Ishikawa (cell line): ENCODE results near the gene ELL2.
A peak's percentile ranks its signal among the peaks of the same experiment; 100 is the strongest.

ENCODE experiments used
- CEBPB ChIP-seq: IDR thresholded peaks from 2 replicates; pipeline ENCODE4 v1.6.1; 2012
- CREB1 ChIP-seq: IDR thresholded peaks from 2 replicates; pipeline ENCODE4 v1.6.1; 2012; ENCODE audit warnings: low read depth
- EGR1 ChIP-seq: IDR thresholded peaks from 2 replicates; pipeline ENCODE4 v1.6.1; 2012
- EP300 ChIP-seq: IDR thresholded peaks from 2 replicates; pipeline ENCODE4 v1.6.1; 2012; ENCODE audit warnings: borderline replicate concordance
- FOXM1 ChIP-seq: IDR thresholded peaks from 2 replicates; pipeline ENCODE4 v1.6.1; 2012; ENCODE audit warnings: low read depth, borderline replicate concordance
- NFIC ChIP-seq: IDR thresholded peaks from 2 replicates; pipeline ENCODE4 v1.6.1; 2012
- RAD21 ChIP-seq: IDR thresholded peaks from 2 replicates; pipeline ENCODE4 v1.6.1; 2012; ENCODE audit warnings: low read depth
- TAF1 ChIP-seq: IDR thresholded peaks from 2 replicates; pipeline ENCODE4 v1.6.1; 2012; ENCODE audit warnings: low read depth, mild to moderate bottlenecking
- TCF12 ChIP-seq: IDR thresholded peaks from 2 replicates; pipeline ENCODE4 v1.6.1; 2012; ENCODE audit warnings: low read depth
- TEAD4 ChIP-seq: IDR thresholded peaks from 2 replicates; pipeline ENCODE4 v1.6.1; 2012
- YY1 ChIP-seq: IDR thresholded peaks from 2 replicates; pipeline ENCODE4 v1.6.1; 2012; ENCODE audit warnings: low read depth
- ZBTB7A ChIP-seq: IDR thresholded peaks from 2 replicates; pipeline ENCODE4 v1.6.1; 2012; ENCODE audit warnings: low read depth
- TF ChIP-seq, protein P1 (sequence below): IDR thresholded peaks from 2 replicates; pipeline ENCODE4 v1.6.1; 2012; ENCODE audit warnings: low read depth, mild to moderate bottlenecking
- TF ChIP-seq, protein P2 (sequence below): IDR thresholded peaks from 2 replicates; pipeline ENCODE4 v1.6.1; 2012
- TF ChIP-seq, protein P3 (sequence below): IDR thresholded peaks from 2 replicates; pipeline ENCODE4 v1.6.1; 2012

The ELL2 gene

DNA sequence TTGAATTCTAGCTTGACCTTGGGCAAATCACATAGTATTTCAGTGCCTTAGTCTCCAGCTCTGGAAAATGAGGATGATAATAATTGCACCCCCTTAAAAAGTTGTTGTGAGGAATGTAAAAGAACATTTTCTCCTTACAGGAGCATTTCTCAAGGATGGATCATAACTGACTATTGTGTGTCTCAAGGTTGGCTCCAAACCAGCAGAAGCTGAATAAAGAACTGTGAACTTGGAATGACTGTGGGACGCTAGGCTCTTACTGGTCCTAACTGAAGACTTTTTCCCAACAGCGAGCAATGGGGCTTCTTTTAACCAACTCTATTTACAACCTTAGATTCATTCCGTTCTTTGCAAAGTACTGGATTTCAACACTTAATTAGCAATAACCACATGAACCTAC is 113.0 kb downstream of the ELL2 start:
- no peak for TF ChIP-seq CEBPB
- TF ChIP-seq TAF1 = no peak
- TF ChIP-seq, protein P1, sequence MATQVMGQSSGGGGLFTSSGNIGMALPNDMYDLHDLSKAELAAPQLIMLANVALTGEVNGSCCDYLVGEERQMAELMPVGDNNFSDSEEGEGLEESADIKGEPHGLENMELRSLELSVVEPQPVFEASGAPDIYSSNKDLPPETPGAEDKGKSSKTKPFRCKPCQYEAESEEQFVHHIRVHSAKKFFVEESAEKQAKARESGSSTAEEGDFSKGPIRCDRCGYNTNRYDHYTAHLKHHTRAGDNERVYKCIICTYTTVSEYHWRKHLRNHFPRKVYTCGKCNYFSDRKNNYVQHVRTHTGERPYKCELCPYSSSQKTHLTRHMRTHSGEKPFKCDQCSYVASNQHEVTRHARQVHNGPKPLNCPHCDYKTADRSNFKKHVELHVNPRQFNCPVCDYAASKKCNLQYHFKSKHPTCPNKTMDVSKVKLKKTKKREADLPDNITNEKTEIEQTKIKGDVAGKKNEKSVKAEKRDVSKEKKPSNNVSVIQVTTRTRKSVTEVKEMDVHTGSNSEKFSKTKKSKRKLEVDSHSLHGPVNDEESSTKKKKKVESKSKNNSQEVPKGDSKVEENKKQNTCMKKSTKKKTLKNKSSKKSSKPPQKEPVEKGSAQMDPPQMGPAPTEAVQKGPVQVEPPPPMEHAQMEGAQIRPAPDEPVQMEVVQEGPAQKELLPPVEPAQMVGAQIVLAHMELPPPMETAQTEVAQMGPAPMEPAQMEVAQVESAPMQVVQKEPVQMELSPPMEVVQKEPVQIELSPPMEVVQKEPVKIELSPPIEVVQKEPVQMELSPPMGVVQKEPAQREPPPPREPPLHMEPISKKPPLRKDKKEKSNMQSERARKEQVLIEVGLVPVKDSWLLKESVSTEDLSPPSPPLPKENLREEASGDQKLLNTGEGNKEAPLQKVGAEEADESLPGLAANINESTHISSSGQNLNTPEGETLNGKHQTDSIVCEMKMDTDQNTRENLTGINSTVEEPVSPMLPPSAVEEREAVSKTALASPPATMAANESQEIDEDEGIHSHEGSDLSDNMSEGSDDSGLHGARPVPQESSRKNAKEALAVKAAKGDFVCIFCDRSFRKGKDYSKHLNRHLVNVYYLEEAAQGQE = no peak
- no peak for TF ChIP-seq TEAD4
- TF ChIP-seq CREB1 = no peak
- TF ChIP-seq, protein P2, sequence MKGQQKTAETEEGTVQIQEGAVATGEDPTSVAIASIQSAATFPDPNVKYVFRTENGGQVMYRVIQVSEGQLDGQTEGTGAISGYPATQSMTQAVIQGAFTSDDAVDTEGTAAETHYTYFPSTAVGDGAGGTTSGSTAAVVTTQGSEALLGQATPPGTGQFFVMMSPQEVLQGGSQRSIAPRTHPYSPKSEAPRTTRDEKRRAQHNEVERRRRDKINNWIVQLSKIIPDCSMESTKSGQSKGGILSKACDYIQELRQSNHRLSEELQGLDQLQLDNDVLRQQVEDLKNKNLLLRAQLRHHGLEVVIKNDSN = no peak
- TF ChIP-seq FOXM1 = no peak
- TF ChIP-seq ZBTB7A = no peak
- no peak for TF ChIP-seq YY1
- no peak for TF ChIP-seq NFIC
- TF ChIP-seq EP300 = no peak
- no peak for TF ChIP-seq EGR1

DNA sequence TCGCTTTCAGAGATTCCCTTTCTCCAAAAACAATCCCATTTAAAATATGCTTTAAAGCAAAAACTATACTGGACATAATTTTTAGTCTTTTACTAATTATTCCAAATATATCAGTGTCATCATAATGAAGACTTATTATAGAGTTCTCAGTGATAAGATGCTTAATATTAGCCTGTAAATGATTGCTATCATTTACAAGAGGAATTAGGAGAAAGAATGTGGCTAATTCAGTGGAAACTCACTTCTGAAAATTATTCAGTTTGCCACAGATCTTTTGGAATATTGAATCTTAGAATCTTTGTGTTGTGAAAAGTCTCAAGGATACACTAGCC is 114.4 kb downstream of the ELL2 start:
- TF ChIP-seq FOXM1 = no peak
- TF ChIP-seq YY1 = no peak

DNA sequence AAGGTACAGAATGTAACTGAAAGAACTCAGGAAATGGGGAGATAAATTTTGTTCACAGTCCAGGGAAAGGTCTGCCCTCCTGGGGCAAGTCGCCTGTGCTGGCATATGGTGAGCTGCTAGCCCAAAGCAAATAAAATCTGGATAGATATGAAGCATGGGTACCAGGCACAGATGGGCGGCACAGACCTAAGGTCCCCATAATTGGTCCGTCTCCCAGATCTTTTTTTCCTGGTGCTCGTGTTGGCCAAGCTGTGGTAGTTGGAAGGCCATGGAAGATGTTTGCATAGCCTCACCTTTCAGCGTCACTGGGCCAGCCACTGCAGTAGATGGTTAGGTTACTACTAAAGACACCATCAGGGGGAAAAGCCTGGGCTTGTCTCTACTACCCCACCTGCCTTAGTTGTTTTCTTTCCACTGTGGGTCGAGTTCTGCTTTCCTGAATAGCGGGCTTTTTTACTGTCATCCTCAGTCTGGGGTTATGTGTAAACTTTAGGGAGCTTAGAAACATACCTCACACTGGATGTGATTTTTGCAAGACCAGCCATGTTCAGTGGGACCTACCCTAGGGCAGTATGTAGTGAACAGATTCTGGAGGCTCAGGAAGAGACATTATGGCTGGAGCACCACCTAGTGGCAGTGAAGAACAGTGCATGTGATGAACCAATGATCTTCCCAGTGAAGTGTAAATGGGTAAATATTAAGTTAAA is 114.9 kb downstream of the ELL2 start:
- TF ChIP-seq TCF12 (no peak), EGR1 (no peak), CEBPB (no peak), RAD21 (peak; percentile 98), YY1 (no peak)
- TF ChIP-seq, protein P2 = no peak
- TF ChIP-seq, protein P1 = no peak

DNA sequence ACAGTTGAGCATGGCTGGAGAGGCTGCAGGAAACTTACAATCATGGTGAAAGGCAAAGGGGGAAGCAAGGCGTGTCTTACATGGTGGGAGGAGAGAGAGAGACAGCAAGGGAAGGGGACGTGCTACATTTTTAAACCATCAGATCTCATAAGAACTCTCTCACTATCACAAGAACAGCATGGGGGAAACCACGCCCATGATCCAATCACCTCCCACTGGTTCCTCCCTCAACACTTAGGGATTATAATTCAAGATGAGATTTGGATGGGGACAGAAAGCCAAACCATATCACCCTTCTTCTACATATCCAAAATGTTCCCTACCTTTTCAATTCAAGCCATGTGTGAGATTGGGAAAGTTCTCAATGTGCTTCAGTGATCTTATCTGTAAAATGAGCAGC is 116.3 kb downstream of the ELL2 start:
- TF ChIP-seq RAD21 = no peak
- TF ChIP-seq EP300 = no peak

DNA sequence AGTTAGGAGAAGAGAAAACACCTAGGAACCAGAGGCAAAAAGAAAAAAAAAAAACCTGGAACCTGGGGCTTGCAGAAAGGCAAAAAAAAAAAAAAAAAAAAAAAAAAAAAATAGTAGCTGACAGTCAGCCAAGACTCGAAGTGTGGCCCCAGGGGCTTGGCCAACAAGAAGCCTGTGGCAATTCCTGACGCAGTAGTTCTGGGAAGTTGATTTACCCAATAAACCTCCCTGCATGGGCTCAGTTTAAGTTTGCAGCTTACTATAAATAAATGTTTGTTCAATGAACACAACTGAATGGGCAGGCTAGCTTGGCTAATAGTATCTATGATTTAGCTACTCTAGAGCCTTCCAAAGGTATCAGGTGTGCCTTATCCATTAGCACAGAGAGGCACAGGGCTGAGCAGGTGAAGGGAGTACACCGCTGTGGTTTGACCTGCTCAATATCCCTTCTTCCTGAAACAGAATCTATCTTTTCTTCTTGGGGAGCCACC is 117.9 kb downstream of the ELL2 start:
- TF ChIP-seq TAF1 = no peak
- no peak for TF ChIP-seq EGR1
- TF ChIP-seq EP300 = no peak
- TF ChIP-seq FOXM1 = no peak
- TF ChIP-seq YY1 = no peak
- TF ChIP-seq TCF12 = no peak
- no peak for TF ChIP-seq ZBTB7A
- no peak for TF ChIP-seq CEBPB
- no peak for TF ChIP-seq CREB1
- TF ChIP-seq, protein P1 = no peak
- TF ChIP-seq RAD21 = no peak
- TF ChIP-seq, protein P2 = no peak
- TF ChIP-seq, protein P3, sequence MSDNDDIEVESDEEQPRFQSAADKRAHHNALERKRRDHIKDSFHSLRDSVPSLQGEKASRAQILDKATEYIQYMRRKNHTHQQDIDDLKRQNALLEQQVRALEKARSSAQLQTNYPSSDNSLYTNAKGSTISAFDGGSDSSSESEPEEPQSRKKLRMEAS = no peak
- no peak for TF ChIP-seq NFIC
- TF ChIP-seq TEAD4 = no peak
